SK-N-SH treated with all-trans-retinoic acid at 6 μM for 48 hours (cell line): ENCODE results near the gene RASA2.

Source experiments
- ARNTL ChIP-seq: fragments of 450-650 bp; formaldehyde crosslinking; IDR thresholded peaks from 2 replicates; pipeline ENCODE4 v1.5.0; 2020; ENCODE audit warnings: low read depth, mild to moderate bottlenecking, moderate library complexity, borderline replicate concordance
- CREB5 ChIP-seq: fragments of 250-450 bp; sonication (Bioruptor Pico); IDR thresholded peaks from 2 replicates; pipeline ENCODE4 v1.5.1; 2020; ENCODE audit warnings: low read depth, mild to moderate bottlenecking, moderate library complexity
- CSRNP3 ChIP-seq: fragments of 250-450 bp; sonication (Bioruptor Pico); IDR thresholded peaks from 2 replicates; pipeline ENCODE4 v1.5.1; 2021; ENCODE audit warnings: mild to moderate bottlenecking, moderate library complexity
- GLIS3 ChIP-seq: fragments of 250-450 bp; sonication (Bioruptor Pico); IDR thresholded peaks from 2 replicates; pipeline ENCODE4 v1.5.0; 2020; ENCODE audit warnings: mild to moderate bottlenecking, moderate library complexity
- OSR1 ChIP-seq: fragments of 250-450 bp; sonication (Bioruptor Pico); IDR thresholded peaks from 2 replicates; pipeline ENCODE4 v1.8.0; 2022; ENCODE audit warnings: moderate library complexity, mild to moderate bottlenecking, inconsistent platforms
- PATZ1 ChIP-seq: fragments of 250-450 bp; sonication (Bioruptor Pico); IDR thresholded peaks from 2 replicates; pipeline ENCODE4 v1.8.0; 2020; ENCODE audit warnings: mild to moderate bottlenecking, moderate library complexity, borderline replicate concordance

DNA sequence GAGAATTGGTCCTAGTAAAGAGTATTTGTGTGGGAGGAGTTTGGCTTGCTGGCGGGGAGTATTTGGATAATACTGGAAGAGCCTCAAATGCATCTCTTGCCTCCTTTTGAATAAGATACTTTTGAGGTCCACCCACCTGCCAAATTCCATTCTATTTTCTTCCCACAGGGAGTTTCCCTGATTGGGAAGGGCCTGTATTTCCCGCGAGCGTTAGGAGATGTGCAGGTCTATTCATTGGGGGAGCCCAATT is 406 bp upstream of the RASA2 start:
- no peak for TF ChIP-seq PATZ1 (CRISPR knock-in tag)
- no peak for TF ChIP-seq GLIS3 (CRISPR knock-in tag)
- no peak for TF ChIP-seq CSRNP3 (CRISPR knock-in tag)
- TF ChIP-seq ARNTL, result no peak
- no peak for TF ChIP-seq CREB5 (CRISPR knock-in tag)
- TF ChIP-seq OSR1 (CRISPR knock-in tag), result no peak
